ENCODE results near the gene ELP2. TPM values are rescaled to one million over a fixed set of nuclear protein-coding genes. Genes with fewer than 3 reads are reported as not detected.

Gene ELP2
- total and polyA plus RNA-seq, 2 of the 8 experiments (the other 6 are each of a cell fraction or from before 2014, with no cell fraction given) = 55.8 to 165 TPM

GRCh38 chr18:36167692-36168218 lies 38.1 kb downstream of the ELP2 start:
- H4K91ac ChIP-seq (replicated peaks; ENCODE audit: insufficient read length, low read length) = no peak overlapping the region
- no peak overlapping the region for H2BK15ac ChIP-seq (ENCODE audit: low read length)
- H3K4ac ChIP-seq (replicated peaks; ENCODE audit: insufficient read length, low read depth, low read length) = no peak overlapping the region
- peaks cover 0 to 1% of the 10 kb centered on the region in 2 experiments for H4K20me1 ChIP-seq (replicated peaks in 1 of 2; ENCODE audit: control insufficient read depth in 1 of 2, insufficient read depth in 2 of 2, low read length in 2 of 2)
- H2BK20ac ChIP-seq (ENCODE audit: low read length) = no peak overlapping the region
- H3K23ac ChIP-seq (ENCODE audit: insufficient read length) = no peak overlapping the region
- H3K9me3 ChIP-seq (ENCODE audit: insufficient read depth in 2 of 2, low read depth in 1 of 2, low read length in 1 of 2) = no peaks in the 10 kb centered on the region
- no peak overlapping the region for H2AK5ac ChIP-seq (ENCODE audit: low read depth, low read length)
- H3K9ac ChIP-seq (replicated peaks in 1 of 4; ENCODE audit: extremely low read depth in 1 of 4, low read depth in 3 of 4, low read length in 3 of 4) = no peak overlapping the region
- H3K4me1 ChIP-seq (replicated peaks in 1 of 4; ENCODE audit: control insufficient read depth in 3 of 4, insufficient read depth in 4 of 4, low read length in 3 of 4) = no peaks in the 10 kb centered on the region
- CTCF ChIA-PET (ENCODE audit: partially characterized antibody) = interaction anchor here (0.6 to 0.8 kb wide), 2 partner anchors 17 to 22 kb away, joined by 3 read pairs; no protein-coding TSS in a partner anchor
- H2BK12ac ChIP-seq (ENCODE audit: low read depth, low read length) = no peak overlapping the region
- WGBS, 2 experiments (ENCODE audit: extremely low coverage in 1 of 2, insufficient coverage in 1 of 2, insufficient read length in 1 of 2, insufficient replicate concordance in 2 of 2, low coverage in 1 of 2, low lambda C conversion rate in 2 of 2, missing lambda C conversion rate in 1 of 2) = 88% methylated on average over 3 of the region's 3 CpGs; no CpG with 5 or more reads in 1 of the 2 experiments
- H3K27ac ChIP-seq (ENCODE audit: low read depth, low read length) = no peak overlapping the region
- POLR2A ChIA-PET (ENCODE audit: partially characterized antibody) = interaction anchor here (1.3 kb wide), 1 partner anchor 12 kb away, joined by 4 read pairs; no protein-coding TSS in a partner anchor
- DNase-seq (ENCODE audit: low read depth in 1 of 2, low spot score in 2 of 2) (no peak), FAIRE-seq (no peak)
- H2AFZ ChIP-seq (ENCODE audit: low read length) = no peak overlapping the region
- peaks cover 3 to 73% (median 55%) of the 10 kb centered on the region in 4 experiments; a peak in 7 of 8 replicates for H3K36me3 ChIP-seq (ENCODE audit: control insufficient read depth in 2 of 4, insufficient read depth in 4 of 4, low read length in 3 of 4)
- H3K27me3 ChIP-seq (replicated peaks in 1 of 4; ENCODE audit: control insufficient read depth in 3 of 4, extremely low read depth in 1 of 4, insufficient read depth in 3 of 4, low read length in 3 of 4) = no peaks in the 10 kb centered on the region
- no peak overlapping the region for H2BK120ac ChIP-seq (replicated peaks; ENCODE audit: low read depth, low read length)
- no peak overlapping the region for H4K8ac ChIP-seq (ENCODE audit: extremely low read depth, insufficient read depth, low read length)
- no peak overlapping the region for H4K5ac ChIP-seq (ENCODE audit: insufficient read length, low read depth, low read length)
- H3K18ac ChIP-seq (ENCODE audit: extremely low read depth, low read length) = no peak overlapping the region
- no peak overlapping the region for H3K4me2 ChIP-seq (ENCODE audit: insufficient read depth in 1 of 2, low read depth in 2 of 2, low read length in 2 of 2)
- H3K4me3 ChIP-seq (ENCODE audit: extremely low read depth in 1 of 4, insufficient read depth in 2 of 4, low read depth in 3 of 4, low read length in 4 of 4) = no peak overlapping the region
- H3K56ac ChIP-seq (replicated peaks; ENCODE audit: insufficient read length, low read depth, low read length) = no peak overlapping the region
- no peaks in the 10 kb centered on the region; the same call in 1 of the 2 replicates for H3K23me2 ChIP-seq (ENCODE audit: low read depth, low read length)
- H2BK5ac ChIP-seq (ENCODE audit: low read depth, low read length) = no peak overlapping the region
- H3K14ac ChIP-seq (ENCODE audit: insufficient read length) = no peak overlapping the region
- 0 out of 4 replicates have a peak, but pooled peaks cover 0 to 2% of the 10 kb centered on the region in 2 experiments for H3K79me2 ChIP-seq (ENCODE audit: control insufficient read depth in 1 of 2, insufficient read depth in 2 of 2, low read length in 2 of 2)
- H3K79me1 ChIP-seq (ENCODE audit: low read depth, low read length) = no peaks in the 10 kb centered on the region
- TF ChIP-seq JUND (IDR thresholded peaks at IDR 0.05; ENCODE audit: low read length) = no peak
- TF ChIP-seq BRCA1 (IDR thresholded peaks at IDR 0.05; ENCODE audit: low read depth, low read length) = no peak
- TF ChIP-seq SP1 (IDR thresholded peaks at IDR 0.05; ENCODE audit: low read depth, low read length) = no peak
- no peak for TF ChIP-seq MAFK (IDR thresholded peaks at IDR 0.05; ENCODE audit: low read depth, low read length)
- TF ChIP-seq CEBPB (IDR thresholded peaks at IDR 0.05; ENCODE audit: low read depth, low read length) = no peak
- no peak for TF ChIP-seq SIN3A (conservative IDR thresholded peaks at IDR 0.05 in 1 of 2, IDR thresholded peaks at IDR 0.05 in 1 of 2; ENCODE audit: low read depth in 1 of 2, low read length in 2 of 2)
- TF ChIP-seq RNF2 (IDR thresholded peaks at IDR 0.05; ENCODE audit: borderline replicate concordance, low read depth, low read length, missing control alignments, poor library complexity, severe bottlenecking) = no peak
- TF ChIP-seq, protein P1, sequence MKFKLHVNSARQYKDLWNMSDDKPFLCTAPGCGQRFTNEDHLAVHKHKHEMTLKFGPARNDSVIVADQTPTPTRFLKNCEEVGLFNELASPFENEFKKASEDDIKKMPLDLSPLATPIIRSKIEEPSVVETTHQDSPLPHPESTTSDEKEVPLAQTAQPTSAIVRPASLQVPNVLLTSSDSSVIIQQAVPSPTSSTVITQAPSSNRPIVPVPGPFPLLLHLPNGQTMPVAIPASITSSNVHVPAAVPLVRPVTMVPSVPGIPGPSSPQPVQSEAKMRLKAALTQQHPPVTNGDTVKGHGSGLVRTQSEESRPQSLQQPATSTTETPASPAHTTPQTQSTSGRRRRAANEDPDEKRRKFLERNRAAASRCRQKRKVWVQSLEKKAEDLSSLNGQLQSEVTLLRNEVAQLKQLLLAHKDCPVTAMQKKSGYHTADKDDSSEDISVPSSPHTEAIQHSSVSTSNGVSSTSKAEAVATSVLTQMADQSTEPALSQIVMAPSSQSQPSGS (IDR thresholded peaks at IDR 0.05; ENCODE audit: low read length) = no peak
- no peak for TF ChIP-seq USF2 (IDR thresholded peaks at IDR 0.05; ENCODE audit: low read length)
- no peak for TF ChIP-seq SIX5 (IDR thresholded peaks at IDR 0.05; ENCODE audit: low read depth, low read length)
